Measurements from ENCODE around the gene LRP1.

LRP1 gene

GRCh38 chr12:57215065-57215464, 86.8 kb downstream of the LRP1 start:
- Histone ChIP-seq H3K4me1 (ENCODE audit: control insufficient read depth, insufficient read depth, low read length, poor library complexity, severe bottlenecking) (peaks cover 41% of the 10 kb centered on the region), H3K36me3 (ENCODE audit: control insufficient read depth, insufficient read depth, low read length) (no peaks in the 10 kb centered on the region), H3K27me3 (replicated peaks; ENCODE audit: control insufficient read depth, insufficient read depth, low read length, poor library complexity, severe bottlenecking) (peaks cover 64% of the 10 kb centered on the region), H3K4me3 (ENCODE audit: insufficient read depth, low read depth, low read length, poor library complexity, severe bottlenecking) (no peak overlapping the region), H3K27ac (ENCODE audit: insufficient read depth, low read length, poor library complexity, severe bottlenecking) (no peak overlapping the region), H3K9me3 (ENCODE audit: control insufficient read depth, low read length) (no peaks in the 10 kb centered on the region)
- DNase-seq = no peak

GRCh38 chr12:57215668-57216013, 87.4 kb downstream of the LRP1 start:
- peaks cover 45% of the 10 kb centered on the region for H3K4me1 ChIP-seq (ENCODE audit: control insufficient read depth, insufficient read depth, low read length, poor library complexity, severe bottlenecking)
- H3K4me3 ChIP-seq (ENCODE audit: insufficient read depth, low read depth, low read length, poor library complexity, severe bottlenecking) = peak overlapping the region; percentile 45
- no peak overlapping the region for H3K27ac ChIP-seq (ENCODE audit: insufficient read depth, low read length, poor library complexity, severe bottlenecking)
- H3K27me3 ChIP-seq (replicated peaks; ENCODE audit: control insufficient read depth, insufficient read depth, low read length, poor library complexity, severe bottlenecking) = peaks cover 70% of the 10 kb centered on the region
- H3K9me3 ChIP-seq (ENCODE audit: control insufficient read depth, low read length) = no peaks in the 10 kb centered on the region
- H3K36me3 ChIP-seq (ENCODE audit: control insufficient read depth, insufficient read depth, low read length) = no peaks in the 10 kb centered on the region
- DNase-seq = peak in 1 of 3 donors; percentile 26

GRCh38 chr12:57216014-57216911, 88.0 kb downstream of the LRP1 start, which contains the start of gene NXPH4:
Gene NXPH4 (plus strand): TSS chr12:57216794. CDS start chr12:57216970, 176 bp downstream.
- no peak within 1 kb of the TSS for H3K27ac ChIP-seq (ENCODE audit: insufficient read depth, low read length, poor library complexity, severe bottlenecking)
- H3K9me3 ChIP-seq (ENCODE audit: control insufficient read depth, low read length) = no peaks in the 10 kb centered on the region
- H3K27me3 ChIP-seq (replicated peaks; ENCODE audit: control insufficient read depth, insufficient read depth, low read length, poor library complexity, severe bottlenecking) = peaks cover 76% of the 10 kb centered on the region
- peak within 1 kb of the TSS; percentile 52 for H3K4me3 ChIP-seq (ENCODE audit: insufficient read depth, low read depth, low read length, poor library complexity, severe bottlenecking)
- DNase-seq = peak in 2 of 3 donors; percentile 31 to 44
- H3K36me3 ChIP-seq (ENCODE audit: control insufficient read depth, insufficient read depth, low read length) = no peaks in the 10 kb centered on the region
- peaks cover 45% of the 10 kb centered on the region for H3K4me1 ChIP-seq (ENCODE audit: control insufficient read depth, insufficient read depth, low read length, poor library complexity, severe bottlenecking)

- Histone ChIP-seq H3K9me3 (ENCODE audit: control insufficient read depth, low read length) (no peaks in the 10 kb centered on the region), H3K4me1 (ENCODE audit: control insufficient read depth, insufficient read depth, low read length, poor library complexity, severe bottlenecking) (peaks cover 47% of the 10 kb centered on the region), H3K27me3 (replicated peaks; ENCODE audit: control insufficient read depth, insufficient read depth, low read length, poor library complexity, severe bottlenecking) (peaks cover 86% of the 10 kb centered on the region), H3K4me3 (ENCODE audit: insufficient read depth, low read depth, low read length, poor library complexity, severe bottlenecking) (peak overlapping the region; percentile 52), H3K36me3 (ENCODE audit: control insufficient read depth, insufficient read depth, low read length) (no peaks in the 10 kb centered on the region), H3K27ac (ENCODE audit: insufficient read depth, low read length, poor library complexity, severe bottlenecking) (no peak overlapping the region)
- DNase-seq = peak in 1 of 3 donors; percentile 34
Observed at GRCh38 chr12:57216921-57217879, 88.9 kb downstream of the LRP1 start.

GRCh38 chr12:57218030-57218853, 90.0 kb downstream of the LRP1 start:
- H3K27me3 ChIP-seq (replicated peaks; ENCODE audit: control insufficient read depth, insufficient read depth, low read length, poor library complexity, severe bottlenecking) = peaks cover 96% of the 10 kb centered on the region
- H3K4me3 ChIP-seq (ENCODE audit: insufficient read depth, low read depth, low read length, poor library complexity, severe bottlenecking) = no peak overlapping the region
- H3K36me3 ChIP-seq (ENCODE audit: control insufficient read depth, insufficient read depth, low read length) = no peaks in the 10 kb centered on the region
- DNase-seq = no peak
- H3K9me3 ChIP-seq (ENCODE audit: control insufficient read depth, low read length) = no peaks in the 10 kb centered on the region
- H3K27ac ChIP-seq (ENCODE audit: insufficient read depth, low read length, poor library complexity, severe bottlenecking) = no peak overlapping the region
- H3K4me1 ChIP-seq (ENCODE audit: control insufficient read depth, insufficient read depth, low read length, poor library complexity, severe bottlenecking) = peaks cover 44% of the 10 kb centered on the region

- no peaks in the 10 kb centered on the region for H3K36me3 ChIP-seq (ENCODE audit: control insufficient read depth, insufficient read depth, low read length)
- no peak overlapping the region for H3K4me3 ChIP-seq (ENCODE audit: insufficient read depth, low read depth, low read length, poor library complexity, severe bottlenecking)
- no peak overlapping the region for H3K27ac ChIP-seq (ENCODE audit: insufficient read depth, low read length, poor library complexity, severe bottlenecking)
- H3K9me3 ChIP-seq (ENCODE audit: control insufficient read depth, low read length) = no peaks in the 10 kb centered on the region
- no peak for DNase-seq
- peaks cover 35% of the 10 kb centered on the region for H3K4me1 ChIP-seq (ENCODE audit: control insufficient read depth, insufficient read depth, low read length, poor library complexity, severe bottlenecking)
- H3K27me3 ChIP-seq (replicated peaks; ENCODE audit: control insufficient read depth, insufficient read depth, low read length, poor library complexity, severe bottlenecking) = peaks cover 95% of the 10 kb centered on the region
Observed at GRCh38 chr12:57219205-57219992, 91.1 kb downstream of the LRP1 start.

GRCh38 chr12:57219993-57220754, 91.9 kb downstream of the LRP1 start:
- Histone ChIP-seq H3K36me3 (ENCODE audit: control insufficient read depth, insufficient read depth, low read length) (no peaks in the 10 kb centered on the region), H3K4me1 (ENCODE audit: control insufficient read depth, insufficient read depth, low read length, poor library complexity, severe bottlenecking) (peaks cover 36% of the 10 kb centered on the region), H3K27ac (ENCODE audit: insufficient read depth, low read length, poor library complexity, severe bottlenecking) (no peak overlapping the region), H3K4me3 (ENCODE audit: insufficient read depth, low read depth, low read length, poor library complexity, severe bottlenecking) (no peak overlapping the region), H3K9me3 (ENCODE audit: control insufficient read depth, low read length) (no peaks in the 10 kb centered on the region), H3K27me3 (replicated peaks; ENCODE audit: control insufficient read depth, insufficient read depth, low read length, poor library complexity, severe bottlenecking) (peaks cover 94% of the 10 kb centered on the region)
- DNase-seq = no peak

- H3K27ac ChIP-seq (ENCODE audit: insufficient read depth, low read length, poor library complexity, severe bottlenecking) = no peak overlapping the region
- H3K27me3 ChIP-seq (replicated peaks; ENCODE audit: control insufficient read depth, insufficient read depth, low read length, poor library complexity, severe bottlenecking) = peaks cover 94% of the 10 kb centered on the region
- H3K36me3 ChIP-seq (ENCODE audit: control insufficient read depth, insufficient read depth, low read length) = no peaks in the 10 kb centered on the region
- DNase-seq = no peak
- no peak overlapping the region for H3K4me3 ChIP-seq (ENCODE audit: insufficient read depth, low read depth, low read length, poor library complexity, severe bottlenecking)
- H3K4me1 ChIP-seq (ENCODE audit: control insufficient read depth, insufficient read depth, low read length, poor library complexity, severe bottlenecking) = peaks cover 36% of the 10 kb centered on the region
- H3K9me3 ChIP-seq (ENCODE audit: control insufficient read depth, low read length) = no peaks in the 10 kb centered on the region
Observed at GRCh38 chr12:57220770-57221168, 92.5 kb downstream of the LRP1 start.

Measured in effector memory CD4-positive, alpha-beta T cell (primary cell).